GM21390 (cell line): ENCODE data around the gene OR13A1.
"Not testable (repeated sequence)": the region's sequence is repeated elsewhere in the genome, so short reads cannot be mapped to it uniquely, and the experiment has no call there.

Experiments
- ATAC-seq: cut with Tn5 transposase; IDR thresholded peaks from one replicate; pipeline ENCODE4 v1.9.1; 2021; ENCODE audit not compliant: unreplicated experiment

Gene OR13A1, protein sequence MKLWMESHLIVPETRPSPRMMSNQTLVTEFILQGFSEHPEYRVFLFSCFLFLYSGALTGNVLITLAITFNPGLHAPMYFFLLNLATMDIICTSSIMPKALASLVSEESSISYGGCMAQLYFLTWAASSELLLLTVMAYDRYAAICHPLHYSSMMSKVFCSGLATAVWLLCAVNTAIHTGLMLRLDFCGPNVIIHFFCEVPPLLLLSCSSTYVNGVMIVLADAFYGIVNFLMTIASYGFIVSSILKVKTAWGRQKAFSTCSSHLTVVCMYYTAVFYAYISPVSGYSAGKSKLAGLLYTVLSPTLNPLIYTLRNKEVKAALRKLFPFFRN

DNA sequence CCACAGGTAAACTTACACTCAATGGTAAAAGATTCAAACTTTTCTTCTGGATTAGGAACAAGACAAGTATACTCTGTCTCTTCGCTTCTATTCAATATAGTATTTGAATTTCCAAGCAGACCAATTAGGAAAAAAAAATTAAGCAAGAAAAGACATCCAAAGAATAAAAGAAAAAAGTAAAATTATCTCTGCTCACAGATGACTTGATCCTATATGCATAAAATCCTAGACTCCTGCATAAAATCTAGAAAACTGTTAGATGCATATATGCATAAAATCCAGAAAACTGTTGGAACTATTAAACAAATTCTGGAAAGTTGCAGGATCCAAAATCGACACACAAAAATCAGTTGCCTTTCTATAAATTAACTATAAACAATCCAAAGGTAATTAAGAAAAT is at the start of gene OR13A1:
TSS of gene OR13A1 (minus strand) at position 101 of the 400 bp plus-strand sequence. CDS start 11,186 bp downstream, outside the sequence.
- no peak for ATAC-seq

DNA sequence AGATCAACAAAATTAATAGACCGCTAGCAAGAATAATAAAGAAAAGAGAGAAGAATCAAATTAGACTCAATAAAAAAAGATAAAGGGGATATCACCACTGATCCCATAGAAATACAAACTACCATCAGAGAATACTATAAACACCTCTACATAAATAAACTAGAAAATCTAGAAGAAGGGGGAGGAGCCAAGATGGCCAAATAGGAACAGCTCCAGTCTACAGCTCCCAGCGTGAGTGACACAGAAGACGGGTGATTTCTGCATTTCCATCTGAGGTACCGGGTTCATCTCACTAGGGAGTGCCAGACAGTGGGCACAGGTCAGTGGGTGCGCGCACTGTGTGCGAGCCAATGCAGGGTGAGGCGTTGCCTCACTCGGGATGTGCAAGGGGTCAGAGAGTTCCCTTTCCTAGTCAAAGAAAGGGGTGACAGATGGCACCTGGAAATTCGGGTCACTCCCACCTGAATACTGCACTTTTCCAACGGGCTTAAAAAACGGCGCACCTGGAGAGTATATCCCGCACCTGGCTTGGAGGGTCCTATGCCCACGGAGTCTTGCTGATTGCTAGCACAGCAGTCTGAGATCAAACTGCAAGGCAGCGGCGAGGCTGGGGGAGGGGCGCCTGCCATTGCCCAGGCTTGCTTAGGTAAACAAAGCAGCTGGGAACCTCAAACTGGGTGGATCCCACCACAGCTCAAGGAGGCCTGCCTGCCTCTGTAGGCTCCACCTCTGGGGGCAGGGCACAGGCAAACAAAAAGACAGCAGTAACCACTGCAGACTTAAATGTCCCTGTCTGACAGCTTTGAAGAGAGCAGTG is 46.8 kb upstream of the OR13A1 start:
- ATAC-seq: not testable (repeated sequence)

DNA sequence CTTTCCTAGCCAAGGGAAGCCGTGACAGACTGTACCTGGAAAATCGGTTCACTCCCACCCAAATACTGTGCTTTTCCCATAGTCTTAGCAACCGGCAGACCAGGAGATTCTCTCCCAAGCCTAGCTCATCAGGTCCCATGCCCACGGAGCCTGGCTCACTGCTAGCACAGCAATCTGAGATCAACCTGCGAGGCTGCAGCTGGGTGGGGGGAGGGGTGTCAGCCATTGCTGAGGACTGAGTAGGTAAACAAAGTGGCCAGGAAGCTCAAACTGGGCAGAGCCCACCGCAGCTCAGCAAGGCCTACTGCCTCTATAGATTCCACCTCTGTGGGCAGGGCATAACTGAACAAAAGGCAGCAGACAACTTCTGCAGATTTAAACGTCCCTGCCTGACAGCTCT is 43.6 kb upstream of the OR13A1 start:
- ATAC-seq: not testable (repeated sequence)

DNA sequence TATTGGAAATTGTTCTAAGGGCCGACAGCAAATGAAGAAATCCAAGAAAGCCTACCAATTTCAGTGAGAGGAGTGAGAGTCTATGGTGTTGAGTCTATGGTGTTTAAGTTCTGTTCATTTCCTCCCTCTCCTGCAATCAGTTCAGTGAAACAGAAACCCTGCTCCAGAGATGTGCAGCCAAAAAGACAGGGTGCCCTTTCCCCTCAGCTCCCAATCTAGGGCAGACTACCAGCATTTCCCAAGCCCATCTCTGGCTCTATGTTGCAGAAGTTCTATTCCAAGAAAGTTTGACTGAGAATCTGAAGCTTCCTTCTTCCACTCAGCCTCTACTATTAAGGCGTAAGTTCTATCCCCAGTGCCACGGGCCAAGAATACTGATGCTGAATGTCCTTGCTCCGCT is 40.1 kb upstream of the OR13A1 start:
- ATAC-seq: no peak

- ATAC-seq: no peak
Observed at GRCh38 chr10:45354261-45354660, 38.9 kb upstream of the OR13A1 start.

GRCh38 chr10:45353186-45353585 is 37.8 kb upstream of the OR13A1 start:
- ATAC-seq: peak; percentile 60

DNA sequence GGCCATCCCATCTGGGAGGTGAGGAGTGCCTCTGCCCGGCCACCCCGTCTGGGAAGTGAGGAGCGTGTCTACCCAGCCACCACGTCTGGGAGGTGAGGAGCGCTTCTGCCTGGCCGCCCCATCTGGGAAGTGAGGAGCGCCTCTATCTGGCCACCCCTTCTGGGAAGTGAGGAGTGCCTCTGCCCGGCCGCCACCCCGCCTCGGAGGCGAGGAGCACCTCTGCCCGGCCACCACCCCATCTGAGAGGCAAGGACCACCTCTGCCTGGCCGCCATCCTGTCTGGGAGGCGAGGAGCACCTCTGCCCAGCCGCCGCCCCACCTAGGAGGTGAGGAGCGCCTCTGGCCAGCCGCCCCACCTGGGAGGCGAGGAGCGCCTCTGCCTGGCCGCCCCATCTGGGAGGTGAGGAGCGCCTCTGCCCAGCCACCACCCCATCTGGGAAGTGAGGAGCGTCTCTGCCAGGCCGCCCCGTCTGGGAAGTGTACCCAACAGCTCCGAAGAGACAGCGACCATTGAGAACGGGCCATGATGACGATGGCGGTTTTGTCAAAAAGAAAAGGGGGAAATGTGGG is 32.9 kb upstream of the OR13A1 start:
- ATAC-seq: not testable (repeated sequence)

- not testable (repeated sequence) for ATAC-seq
Observed at GRCh38 chr10:45347464-45347863, 32.1 kb upstream of the OR13A1 start.

- ATAC-seq: not testable (repeated sequence)
Observed at GRCh38 chr10:45346652-45347335, 31.4 kb upstream of the OR13A1 start.

- not testable (repeated sequence) for ATAC-seq
Observed at GRCh38 chr10:45340420-45340819, 25.0 kb upstream of the OR13A1 start.

GRCh38 chr10:45339894-45340293 is 24.5 kb upstream of the OR13A1 start:
- no peak for ATAC-seq

GRCh38 chr10:45331824-45332223 is 16.4 kb upstream of the OR13A1 start:
- not testable (repeated sequence) for ATAC-seq

GRCh38 chr10:45326864-45327263 is 11.5 kb upstream of the OR13A1 start:
- not testable (repeated sequence) for ATAC-seq

GRCh38 chr10:45325116-45325515 is 9.7 kb upstream of the OR13A1 start:
- ATAC-seq: no peak

GRCh38 chr10:45319702-45320101 is 4.3 kb upstream of the OR13A1 start:
- no peak for ATAC-seq

DNA sequence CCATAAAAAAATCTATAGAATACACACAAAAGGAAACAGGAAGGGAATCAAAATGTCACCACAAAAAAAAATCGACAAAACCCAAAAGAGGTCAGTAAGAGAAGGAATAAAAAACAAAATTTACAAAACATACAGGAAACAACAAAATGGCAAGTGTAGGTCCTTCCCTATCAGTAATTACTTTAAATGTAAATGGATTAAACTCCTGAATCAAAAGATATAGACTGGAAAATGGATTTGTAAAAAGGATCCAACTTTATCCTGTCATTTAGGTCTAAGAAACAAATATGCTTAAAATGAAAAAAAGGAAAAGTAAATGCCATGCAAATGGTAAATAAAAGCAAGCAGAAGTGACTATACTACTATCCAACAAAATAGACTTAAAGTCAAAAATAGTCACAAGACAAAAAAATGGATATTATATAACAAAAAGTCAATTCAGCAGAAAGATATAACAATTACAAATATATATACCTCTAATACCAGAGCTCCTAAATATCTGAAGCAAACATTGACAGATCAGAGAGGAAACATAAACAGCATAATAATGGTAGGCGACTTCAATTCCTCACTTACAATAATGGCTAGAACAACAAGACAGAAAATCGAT is 2.0 kb downstream of the OR13A1 start:
- ATAC-seq: no peak

DNA sequence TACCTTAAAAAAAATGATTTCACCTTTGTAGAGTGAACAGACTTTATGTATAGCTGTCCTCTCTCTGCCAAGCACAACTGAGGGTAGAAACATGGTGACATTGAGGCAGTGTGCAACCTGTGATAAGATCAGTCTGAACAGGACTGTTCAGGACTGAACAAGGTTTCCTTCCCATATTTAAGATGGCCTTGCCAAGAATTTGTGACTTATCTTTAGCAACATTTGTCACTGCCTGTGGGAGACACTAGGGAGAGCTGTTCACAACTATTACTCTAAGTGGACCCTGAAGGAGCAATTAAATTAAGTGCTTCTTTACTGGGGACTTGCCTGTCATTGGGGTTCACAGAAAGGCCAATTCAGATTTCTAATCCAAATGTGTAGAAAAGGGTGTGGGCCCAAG is 6.7 kb downstream of the OR13A1 start:
- no peak for ATAC-seq

DNA sequence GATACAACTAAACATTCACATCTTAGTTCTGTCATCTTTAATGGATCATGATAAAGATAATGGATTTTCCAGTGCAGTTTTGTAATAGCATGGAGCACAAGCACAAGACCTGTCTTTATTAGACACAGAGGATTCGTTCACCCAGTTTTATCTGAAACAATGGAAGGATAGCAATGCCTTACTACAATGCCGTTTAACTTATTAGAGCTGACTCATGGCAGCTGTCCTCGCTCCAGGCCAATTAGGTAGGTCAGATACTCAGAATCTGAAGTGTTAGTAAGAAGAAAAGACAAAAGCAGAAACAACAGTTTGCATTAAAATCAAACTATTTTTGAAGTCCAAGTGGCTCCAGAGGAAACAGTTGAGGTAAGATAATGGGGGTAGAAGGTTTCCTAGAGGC is 12.8 kb downstream of the OR13A1 start:
- ATAC-seq: no peak

DNA sequence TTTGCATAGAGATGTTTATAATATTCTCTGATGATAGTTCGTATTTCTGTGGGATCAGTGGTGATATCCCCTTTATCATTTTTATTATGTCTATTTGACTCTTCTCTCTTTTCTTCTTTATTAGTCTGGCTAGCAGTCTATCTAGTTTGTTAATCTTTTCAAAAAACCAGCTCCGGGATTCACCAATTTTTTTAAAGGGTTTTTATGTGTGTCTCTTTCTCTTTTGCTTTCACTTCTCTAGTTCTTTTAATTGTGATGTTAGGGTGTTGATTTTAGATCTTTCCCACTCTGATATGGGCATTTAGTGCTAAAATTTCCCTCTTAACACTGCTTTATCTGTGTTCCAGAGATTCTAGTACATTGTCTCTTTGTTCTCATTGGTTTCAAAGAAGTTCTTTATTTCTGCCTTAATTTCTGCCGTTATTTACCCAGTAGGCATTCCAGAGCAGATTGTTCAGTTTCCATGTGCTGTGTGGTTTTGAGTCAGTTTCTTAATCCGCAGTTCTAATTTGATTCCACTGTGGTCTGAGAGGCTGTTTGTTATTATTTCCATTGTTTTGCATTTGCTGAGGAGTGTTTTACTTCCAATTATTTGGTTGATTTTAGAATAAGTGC is 17.0 kb downstream of the OR13A1 start:
- ATAC-seq: not testable (repeated sequence)

- ATAC-seq: no peak
Observed at GRCh38 chr10:45294681-45295080, 20.7 kb downstream of the OR13A1 start.
